ENCODE results near the gene C15orf61. TPM values are rescaled to one million over a fixed set of nuclear protein-coding genes. Genes with fewer than 3 reads are reported as not detected.

Gene C15orf61
- total RNA-seq, 2 donors from 2014 or later = 13.6 to 15.0 TPM

GRCh38 chr15:67570875-67571647 is 50.1 kb downstream of the C15orf61 start:
- DNase-seq (ENCODE audit: low spot score) = no peak
- no peaks in the 10 kb centered on the region for H3K36me3 ChIP-seq
- H3K9me3 ChIP-seq = no peaks in the 10 kb centered on the region
- WGBS = 86% methylated on average over 4 of the region's 4 CpGs
- no peaks in the 10 kb centered on the region for H3K4me1 ChIP-seq (replicated peaks)
- H3K27me3 ChIP-seq (replicated peaks; ENCODE audit: insufficient read depth) = no peaks in the 10 kb centered on the region
- TF ChIP-seq POLR2A (IDR thresholded peaks at IDR 0.05) (no peak), POLR2AphosphoS5 (IDR thresholded peaks at IDR 0.05) (no peak), CTCF (IDR thresholded peaks at IDR 0.05) (no peak)
- H3K4me3 ChIP-seq = no peak overlapping the region
- intact Hi-C loops (cut with DNase I) = no loop called here
- H3K27ac ChIP-seq = no peak overlapping the region

GRCh38 chr15:67571648-67572415 is 50.9 kb downstream of the C15orf61 start:
- Histone ChIP-seq H3K27me3 (replicated peaks; ENCODE audit: insufficient read depth) (no peaks in the 10 kb centered on the region), H3K4me3 (no peak overlapping the region), H3K27ac (no peak overlapping the region), H3K9me3 (no peaks in the 10 kb centered on the region), H3K4me1 (replicated peaks) (no peaks in the 10 kb centered on the region), H3K36me3 (no peaks in the 10 kb centered on the region)
- intact Hi-C loops (cut with DNase I) = no loop called here
- TF ChIP-seq CTCF (IDR thresholded peaks at IDR 0.05) = no peak
- TF ChIP-seq POLR2A (IDR thresholded peaks at IDR 0.05) = no peak
- no peak for TF ChIP-seq POLR2AphosphoS5 (IDR thresholded peaks at IDR 0.05)
- DNase-seq (ENCODE audit: low spot score) = no peak
- 93% methylated on average over 5 of the region's 5 CpGs for WGBS

DNA sequence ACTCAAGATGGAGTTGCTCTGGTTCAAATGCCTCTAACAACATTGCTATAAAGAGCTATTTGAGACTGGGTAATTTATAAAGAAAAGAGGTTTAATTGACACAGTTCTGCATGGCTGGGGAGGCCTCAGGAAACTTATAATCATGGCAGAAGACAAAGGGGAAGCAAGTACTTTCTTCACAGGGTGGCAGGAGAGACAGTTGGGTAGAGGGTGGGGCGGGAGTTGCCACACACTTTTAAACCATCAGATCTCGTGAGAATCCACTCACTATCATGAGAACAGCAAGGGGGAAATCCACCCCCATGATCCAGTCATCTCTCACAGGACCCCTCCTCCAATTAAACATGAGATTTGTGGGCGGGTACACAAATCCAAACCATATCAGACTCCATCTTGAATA is 52.3 kb downstream of the C15orf61 start:
- Histone ChIP-seq H3K9me3 (no peaks in the 10 kb centered on the region), H3K4me1 (replicated peaks) (no peaks in the 10 kb centered on the region), H3K27me3 (replicated peaks; ENCODE audit: insufficient read depth) (no peaks in the 10 kb centered on the region), H3K27ac (no peak overlapping the region), H3K4me3 (no peak overlapping the region), H3K36me3 (no peaks in the 10 kb centered on the region)
- intact Hi-C loops (cut with DNase I) = no loop called here
- TF ChIP-seq POLR2A (IDR thresholded peaks at IDR 0.05) (no peak), POLR2AphosphoS5 (IDR thresholded peaks at IDR 0.05) (no peak), CTCF (IDR thresholded peaks at IDR 0.05) (no peak)
- 94% methylated on average over 3 of the region's 3 CpGs for WGBS
- DNase-seq (ENCODE audit: low spot score) = no peak

- no peak overlapping the region for H3K27ac ChIP-seq
- no peak for TF ChIP-seq CTCF (IDR thresholded peaks at IDR 0.05)
- no peak for TF ChIP-seq POLR2A (IDR thresholded peaks at IDR 0.05)
- no peak for TF ChIP-seq POLR2AphosphoS5 (IDR thresholded peaks at IDR 0.05)
- intact Hi-C loops (cut with DNase I) = no loop called here
- no peaks in the 10 kb centered on the region for H3K9me3 ChIP-seq
- no peaks in the 10 kb centered on the region for H3K4me1 ChIP-seq (replicated peaks)
- H3K36me3 ChIP-seq = no peaks in the 10 kb centered on the region
- 91% methylated on average over 4 of the region's 4 CpGs for WGBS
- H3K4me3 ChIP-seq = no peak overlapping the region
- DNase-seq (ENCODE audit: low spot score) = no peak
- no peaks in the 10 kb centered on the region for H3K27me3 ChIP-seq (replicated peaks; ENCODE audit: insufficient read depth)
These were observed 54.1 kb downstream of the C15orf61 start for GRCh38 chr15:67575039-67575502.
